ENCODE measurements around the gene ZNF688. TPM values are rescaled to one million over a fixed set of nuclear protein-coding genes. Genes with fewer than 3 reads are reported as not detected.

ZNF688 gene
- total and polyA plus RNA-seq, 2 of the 13 experiments (the other 11 are each of a cell fraction or from before 2014, with no cell fraction given) = 2.4 to 5.4 TPM

DNA sequence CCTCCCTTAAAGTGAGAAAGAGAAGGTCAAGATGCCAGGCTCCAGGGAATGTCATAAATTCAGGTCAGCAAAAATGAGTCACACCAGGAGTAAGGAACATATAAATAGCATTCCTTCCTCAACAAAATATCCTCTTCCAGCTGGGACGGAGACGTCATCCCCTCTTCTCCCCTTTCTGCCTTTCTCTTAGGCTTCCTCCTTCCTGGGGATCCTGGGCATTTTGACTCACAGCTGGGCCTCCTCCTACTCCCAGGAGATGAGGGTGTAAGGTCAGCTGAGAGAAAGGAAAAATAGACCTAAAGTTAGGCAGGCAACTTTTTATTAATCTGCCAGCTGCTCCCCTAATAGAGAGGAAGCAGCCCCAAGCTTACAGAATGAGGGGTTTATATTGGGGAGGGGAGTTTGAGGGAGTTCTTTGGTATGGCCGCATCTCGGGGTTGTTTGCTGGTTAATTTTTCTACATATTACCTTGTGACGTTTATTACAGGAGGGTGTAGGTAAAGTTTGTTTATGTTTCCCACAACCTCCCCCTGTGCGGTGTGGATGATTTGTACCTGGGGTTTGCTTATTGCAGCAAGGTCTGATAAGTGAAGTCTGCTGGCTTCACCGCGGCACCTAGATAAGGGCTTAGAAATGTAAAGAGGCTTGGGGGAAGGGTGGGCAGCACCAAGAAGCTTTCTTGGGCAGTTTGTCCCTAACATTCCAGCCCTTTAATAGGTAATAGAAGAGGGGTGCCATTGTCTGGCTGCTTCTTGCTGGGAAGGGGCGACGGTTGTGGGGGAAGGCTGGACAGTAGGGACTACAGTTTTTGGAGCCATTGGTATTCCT lies 29.8 kb downstream of the ZNF688 start (continued):
- TF ChIP-seq KLF12 (CRISPR knock-in tag; IDR thresholded peaks at IDR 0.05; ENCODE audit: borderline replicate concordance) (no peak), SNAI1 (CRISPR knock-in tag; IDR thresholded peaks at IDR 0.05; ENCODE audit: borderline replicate concordance) (no peak), KLF15 (CRISPR knock-in tag; IDR thresholded peaks at IDR 0.05; ENCODE audit: borderline replicate concordance) (no peak), FOXC1 (CRISPR knock-in tag; IDR thresholded peaks at IDR 0.05; ENCODE audit: borderline replicate concordance) (0 out of 2 replicates have a peak, but pooled peaks have one; percentile 46), ZNF850 (CRISPR knock-in tag; conservative IDR thresholded peaks at IDR 0.05) (no peak), JUNB (CRISPR knock-in tag; IDR thresholded peaks at IDR 0.05; ENCODE audit: borderline replicate concordance) (no peak), ZNF749 (CRISPR knock-in tag; IDR thresholded peaks at IDR 0.05; ENCODE audit: borderline replicate concordance) (no peak), REXO4 (CRISPR knock-in tag; IDR thresholded peaks at IDR 0.05; ENCODE audit: borderline replicate concordance) (no peak), MEIS1 (CRISPR knock-in tag; IDR thresholded peaks at IDR 0.05; ENCODE audit: borderline replicate concordance) (0 out of 2 replicates have a peak, but pooled peaks have one; percentile 46), PITX1 (CRISPR knock-in tag; IDR thresholded peaks at IDR 0.05) (peak; percentile 66), ZFP41 (CRISPR knock-in tag; IDR thresholded peaks at IDR 0.05; ENCODE audit: borderline replicate concordance) (no peak), SAFB2 (CRISPR knock-in tag; IDR thresholded peaks at IDR 0.05; ENCODE audit: borderline replicate concordance, low read depth) (no peak), ZNF441 (CRISPR knock-in tag; IDR thresholded peaks at IDR 0.05; ENCODE audit: borderline replicate concordance) (no peak), THYN1 (CRISPR knock-in tag; IDR thresholded peaks at IDR 0.05; ENCODE audit: borderline replicate concordance, low read depth) (no peak), FOXJ3 (CRISPR knock-in tag; IDR thresholded peaks at IDR 0.05; ENCODE audit: borderline replicate concordance) (no peak), AGO2 (optimal IDR thresholded peaks at IDR 0.05; ENCODE audit: low read depth, low read length) (no peak), MTF2 (CRISPR knock-in tag; IDR thresholded peaks at IDR 0.05; ENCODE audit: borderline replicate concordance) (no peak)
- TF ChIP-seq, protein P1, sequence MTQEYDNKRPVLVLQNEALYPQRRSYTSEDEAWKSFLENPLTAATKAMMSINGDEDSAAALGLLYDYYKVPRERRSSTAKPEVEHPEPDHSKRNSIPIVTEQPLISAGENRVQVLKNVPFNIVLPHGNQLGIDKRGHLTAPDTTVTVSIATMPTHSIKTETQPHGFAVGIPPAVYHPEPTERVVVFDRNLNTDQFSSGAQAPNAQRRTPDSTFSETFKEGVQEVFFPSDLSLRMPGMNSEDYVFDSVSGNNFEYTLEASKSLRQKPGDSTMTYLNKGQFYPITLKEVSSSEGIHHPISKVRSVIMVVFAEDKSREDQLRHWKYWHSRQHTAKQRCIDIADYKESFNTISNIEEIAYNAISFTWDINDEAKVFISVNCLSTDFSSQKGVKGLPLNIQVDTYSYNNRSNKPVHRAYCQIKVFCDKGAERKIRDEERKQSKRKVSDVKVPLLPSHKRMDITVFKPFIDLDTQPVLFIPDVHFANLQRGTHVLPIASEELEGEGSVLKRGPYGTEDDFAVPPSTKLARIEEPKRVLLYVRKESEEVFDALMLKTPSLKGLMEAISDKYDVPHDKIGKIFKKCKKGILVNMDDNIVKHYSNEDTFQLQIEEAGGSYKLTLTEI (CRISPR knock-in tag; conservative IDR thresholded peaks at IDR 0.05) = no peak
- TF ChIP-seq, protein P2, sequence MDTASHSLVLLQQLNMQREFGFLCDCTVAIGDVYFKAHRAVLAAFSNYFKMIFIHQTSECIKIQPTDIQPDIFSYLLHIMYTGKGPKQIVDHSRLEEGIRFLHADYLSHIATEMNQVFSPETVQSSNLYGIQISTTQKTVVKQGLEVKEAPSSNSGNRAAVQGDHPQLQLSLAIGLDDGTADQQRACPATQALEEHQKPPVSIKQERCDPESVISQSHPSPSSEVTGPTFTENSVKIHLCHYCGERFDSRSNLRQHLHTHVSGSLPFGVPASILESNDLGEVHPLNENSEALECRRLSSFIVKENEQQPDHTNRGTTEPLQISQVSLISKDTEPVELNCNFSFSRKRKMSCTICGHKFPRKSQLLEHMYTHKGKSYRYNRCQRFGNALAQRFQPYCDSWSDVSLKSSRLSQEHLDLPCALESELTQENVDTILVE (CRISPR knock-in tag; IDR thresholded peaks at IDR 0.05) = no peak
- TF ChIP-seq, protein P3, sequence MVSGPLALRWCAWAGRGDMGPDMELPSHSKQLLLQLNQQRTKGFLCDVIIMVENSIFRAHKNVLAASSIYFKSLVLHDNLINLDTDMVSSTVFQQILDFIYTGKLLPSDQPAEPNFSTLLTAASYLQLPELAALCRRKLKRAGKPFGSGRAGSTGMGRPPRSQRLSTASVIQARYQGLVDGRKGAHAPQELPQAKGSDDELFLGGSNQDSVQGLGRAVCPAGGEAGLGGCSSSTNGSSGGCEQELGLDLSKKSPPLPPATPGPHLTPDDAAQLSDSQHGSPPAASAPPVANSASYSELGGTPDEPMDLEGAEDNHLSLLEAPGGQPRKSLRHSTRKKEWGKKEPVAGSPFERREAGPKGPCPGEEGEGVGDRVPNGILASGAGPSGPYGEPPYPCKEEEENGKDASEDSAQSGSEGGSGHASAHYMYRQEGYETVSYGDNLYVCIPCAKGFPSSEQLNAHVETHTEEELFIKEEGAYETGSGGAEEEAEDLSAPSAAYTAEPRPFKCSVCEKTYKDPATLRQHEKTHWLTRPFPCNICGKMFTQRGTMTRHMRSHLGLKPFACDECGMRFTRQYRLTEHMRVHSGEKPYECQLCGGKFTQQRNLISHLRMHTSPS (CRISPR knock-in tag; IDR thresholded peaks at IDR 0.05; ENCODE audit: low read depth) = no peak
- TF ChIP-seq, protein P4, sequence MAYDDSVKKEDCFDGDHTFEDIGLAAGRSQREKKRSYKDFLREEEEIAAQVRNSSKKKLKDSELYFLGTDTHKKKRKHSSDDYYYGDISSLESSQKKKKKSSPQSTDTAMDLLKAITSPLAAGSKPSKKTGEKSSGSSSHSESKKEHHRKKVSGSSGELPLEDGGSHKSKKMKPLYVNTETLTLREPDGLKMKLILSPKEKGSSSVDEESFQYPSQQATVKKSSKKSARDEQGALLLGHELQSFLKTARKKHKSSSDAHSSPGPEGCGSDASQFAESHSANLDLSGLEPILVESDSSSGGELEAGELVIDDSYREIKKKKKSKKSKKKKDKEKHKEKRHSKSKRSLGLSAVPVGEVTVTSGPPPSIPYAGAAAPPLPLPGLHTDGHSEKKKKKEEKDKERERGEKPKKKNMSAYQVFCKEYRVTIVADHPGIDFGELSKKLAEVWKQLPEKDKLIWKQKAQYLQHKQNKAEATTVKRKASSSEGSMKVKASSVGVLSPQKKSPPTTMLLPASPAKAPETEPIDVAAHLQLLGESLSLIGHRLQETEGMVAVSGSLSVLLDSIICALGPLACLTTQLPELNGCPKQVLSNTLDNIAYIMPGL (CRISPR knock-in tag; IDR thresholded peaks at IDR 0.05; ENCODE audit: borderline replicate concordance in 1 of 2, low read depth in 1 of 2) = peak in 1 of 2 experiments; percentile 29; a peak in 1 of 4 replicates

Measured in HepG2 (cell line).